ENCODE measurements around the gene FCGR3B.
"Not testable (repeated sequence)": the region's sequence is repeated elsewhere in the genome, so short reads cannot be mapped to it uniquely, and the experiment has no call there.

- not testable (repeated sequence) for TF ChIP-seq CTCF, POLR2A (IDR thresholded peaks at IDR 0.05)
Observed at GRCh38 chr1:161662684-161663339, 31.8 kb upstream of the FCGR3B start, which contains the start of gene FCGR2B.

Measured in thyroid gland (tissue), 4 donors.